K562 (cell line): ENCODE results near the gene SERPINA9. TPM values are rescaled to one million over a fixed set of nuclear protein-coding genes. Genes with fewer than 3 reads are reported as not detected.

ENCODE experiments used
- ATAC-seq: fragments of 200-7000 bp; cut with Tn5 transposase; 3 replicates; pipeline ENCODE4 v1.9.1; 2020; ENCODE audit warnings: moderate library complexity
- BruUV-seq: library from RNA; stranded (reverse); fragments of 400-500 nt; replicated peaks from 2 replicates; lab custom pipeline; 2021; lab: Mats Ljungman, UMichigan
- CTCF ChIA-PET: fragments of 300-600 bp; formaldehyde crosslinking; extraction: SDS; loops from one replicate; lab custom pipeline; 2021; ENCODE audit warnings: low intra/inter-chr PET ratio; lab: Yijun Ruan, JAX
- POLR2A ChIA-PET: fragments of 300-600, 350-650 bp; sonication (Branson Sonifier 250); formaldehyde crosslinking; extraction: SDS; loops from one replicate; lab custom pipeline; 2021; ENCODE audit warnings: antibody characterized with exemption, inconsistent platforms; lab: Yijun Ruan, JAX
- DNase-seq, 4 experiments: peaks; one replicate each; pipeline versions ENCODE4 v3.0.0 to v3.0.0-alpha.2; 2011 to 2018; ENCODE audit warnings: low spot score in 3 of 4, mixed read lengths in 3 of 4; ENCODE audit errors: extremely low read depth in 1 of 4
- FAIRE-seq: peaks from 2 replicates; lab custom pipeline; 2011; peaks lifted over from hg19 to GRCh38; lab: Jason Lieb, UNC
- H2AFZ ChIP-seq: 2 replicates; pipeline ENCODE4 v1.6.0; 2011; ENCODE audit warnings: low read depth, low read length, control low read depth, inconsistent platforms
- H3K27ac ChIP-seq: fragments of 200-600 bp; 3 replicates; pipeline ENCODE4 v1.8.0; 2011; ENCODE audit warnings: low read depth, mild to moderate bottlenecking, control low read depth, inconsistent platforms, low read length, moderate library complexity, mixed read lengths; ENCODE audit errors: extremely low read depth
- H3K27me3 ChIP-seq, 2 experiments: fragments of 300-600 bp in 1 of 2; 2 replicates in 1 of 2; 3 replicates in 1 of 2; pipeline versions ENCODE4 v1.6.0 to v1.8.0; 2011; ENCODE audit warnings: inconsistent platforms in 2 of 2, low read length in 2 of 2, mild to moderate bottlenecking in 1 of 2, mixed read lengths in 1 of 2, moderate library complexity in 1 of 2; ENCODE audit not compliant: control insufficient read depth in 2 of 2, insufficient read depth in 2 of 2
- H3K36me3 ChIP-seq: fragments of 300-600 bp; 3 replicates; pipeline ENCODE4 v1.8.0; 2011; ENCODE audit warnings: mild to moderate bottlenecking, low read length, inconsistent platforms; ENCODE audit not compliant: control insufficient read depth, insufficient read depth
- H3K4me1 ChIP-seq, 2 experiments: fragments of 200-600 bp in 1 of 2; replicated peaks in 1 of 2; 2 replicates in 1 of 2; 3 replicates in 1 of 2; pipeline versions ENCODE4 v1.5.1 to v1.8.0; 2011; ENCODE audit warnings: inconsistent platforms in 2 of 2, low read length in 2 of 2, mild to moderate bottlenecking in 1 of 2, mixed read lengths in 1 of 2, moderate library complexity in 1 of 2; ENCODE audit not compliant: control insufficient read depth in 2 of 2, insufficient read depth in 2 of 2
- H3K4me2 ChIP-seq: 2 replicates; pipeline ENCODE4 v1.6.1; 2011; ENCODE audit warnings: low read length, control low read depth, inconsistent platforms, mixed read lengths; ENCODE audit not compliant: insufficient read depth
- H3K4me3 ChIP-seq: fragments of 200-600 bp; sonication (generic), shearing (Covaris generic); 2 replicates; pipeline ENCODE4 v1.5.1; 2016; ENCODE audit warnings: control low read depth, inconsistent platforms
- H3K79me2 ChIP-seq: fragments of 200-600 bp; 3 replicates; pipeline ENCODE4 v1.8.0; 2011; ENCODE audit warnings: low read length, inconsistent platforms; ENCODE audit not compliant: control insufficient read depth, insufficient read depth
- H3K9ac ChIP-seq, 2 experiments: 2 replicates each; pipeline versions ENCODE4 v1.6.0 to v1.6.1; 2011; ENCODE audit warnings: low read depth in 2 of 2, low read length in 2 of 2, control low read depth in 1 of 2, inconsistent platforms in 1 of 2, mild to moderate bottlenecking in 1 of 2, mixed read lengths in 1 of 2; ENCODE audit not compliant: insufficient read depth in 1 of 2
- H3K9me1 ChIP-seq: one replicate; pipeline ENCODE4 v1.6.0; 2011; ENCODE audit warnings: inconsistent platforms, mild to moderate bottlenecking, low read length, moderate library complexity; ENCODE audit not compliant: control insufficient read depth, insufficient read depth
- H3K9me3 ChIP-seq: replicated peaks from 2 replicates; pipeline ENCODE4 v1.5.1; 2011; ENCODE audit warnings: low read depth, low read length, inconsistent platforms; ENCODE audit not compliant: control insufficient read depth, insufficient read depth
- H4K20me1 ChIP-seq: replicated peaks from 2 replicates; pipeline ENCODE4 v1.6.1; 2011; ENCODE audit warnings: low read length, inconsistent platforms, mixed read lengths; ENCODE audit not compliant: control insufficient read depth, insufficient read depth
- BCL6 ChIP-seq: fragments of 250-450 bp; sonication (Bioruptor Pico); IDR thresholded peaks from 2 replicates; pipeline ENCODE4 v1.4.0; 2020
- DACH1 ChIP-seq: fragments of 450-650 bp; IDR thresholded peaks from 2 replicates; pipeline ENCODE4 v1.6.1; 2018; ENCODE audit not compliant: partially characterized antibody
- EZH2 ChIP-seq: IDR thresholded peaks from 2 replicates; pipeline ENCODE4 v1.6.1; 2012; ENCODE audit warnings: low read depth, mild to moderate bottlenecking, inconsistent platforms, low read length, borderline replicate concordance
- FOS ChIP-seq: IDR thresholded peaks from 3 replicates; pipeline ENCODE4 v1.6.1; 2011; ENCODE audit not compliant: insufficient read length; ENCODE audit errors: extremely low read depth
- HOXB6 ChIP-seq: fragments of 250-450 bp; sonication (Bioruptor Pico); IDR thresholded peaks from 2 replicates; pipeline ENCODE4 v1.5.1; 2022; ENCODE audit warnings: mild to moderate bottlenecking, borderline replicate concordance
- JUND ChIP-seq, 2 experiments: IDR thresholded peaks; 2 replicates in 1 of 2; 3 replicates in 1 of 2; pipeline ENCODE4 v1.6.1; 2011; ENCODE audit warnings: borderline replicate concordance in 2 of 2, low read depth in 2 of 2, low read length in 2 of 2, improper control_type of control experiment in 1 of 2, missing biosample characterization in 1 of 2, missing genetic modification characterization in 1 of 2, missing genetic modification reagents in 1 of 2
- MAFG ChIP-seq: fragments of 450-650 bp; conservative IDR thresholded peaks from 2 replicates; pipeline ENCODE4 v1.6.1; 2016; ENCODE audit warnings: missing genetic modification characterization, missing compliant biosample characterization
- NELFE ChIP-seq: IDR thresholded peaks from 2 replicates; pipeline ENCODE4 v1.6.1; 2011; ENCODE audit warnings: mild to moderate bottlenecking; ENCODE audit not compliant: insufficient read depth, insufficient read length
- PHF8 ChIP-seq: fragments of 200-600 bp; sonication (generic); IDR thresholded peaks from 2 replicates; pipeline ENCODE4 v1.6.1; 2012; ENCODE audit warnings: mixed run types, mild to moderate bottlenecking, inconsistent platforms, low read length, moderate library complexity, borderline replicate concordance
- RAD21 ChIP-seq, 2 experiments: fragments of 250-450 bp in 1 of 2; fragments of 450-650 bp in 1 of 2; sonication (Bioruptor Pico) in 1 of 2; formaldehyde crosslinking in 1 of 2; IDR thresholded peaks in 1 of 2; conservative IDR thresholded peaks in 1 of 2; 2 replicates each; pipeline versions ENCODE4 v1.4.0 to v1.8.0; 2020 to 2022; ENCODE audit warnings: mild to moderate bottlenecking in 2 of 2, moderate library complexity in 1 of 2
- SIN3A ChIP-seq, 2 experiments: fragments of 150-350 bp in 1 of 2; IDR thresholded peaks; 2 replicates each; pipeline ENCODE4 v1.6.1; 2011 to 2016; ENCODE audit warnings: borderline replicate concordance in 2 of 2, low read depth in 2 of 2, low read length in 2 of 2, mild to moderate bottlenecking in 2 of 2, moderate library complexity in 2 of 2; ENCODE audit not compliant: control insufficient read depth in 1 of 2
- SRSF7 ChIP-seq: fragments of 200-400 bp; formaldehyde crosslinking; optimal IDR thresholded peaks from 2 replicates; pipeline ENCODE3; 2017; ENCODE audit warnings: mild to moderate bottlenecking, low read depth, low read length
- TAF15 ChIP-seq: fragments of 200-400 bp; formaldehyde crosslinking; IDR thresholded peaks from 2 replicates; pipeline ENCODE4 v1.6.1; 2017; ENCODE audit warnings: mild to moderate bottlenecking, low read depth, low read length, moderate library complexity
- ZBED1 ChIP-seq: IDR thresholded peaks from 2 replicates; pipeline ENCODE4 v1.6.1; 2014
- ZC3H11A ChIP-seq: IDR thresholded peaks from 2 replicates; pipeline ENCODE4 v1.6.1; 2012; ENCODE audit warnings: low read depth, low read length, improper control_type of control experiment
- ZC3H8 ChIP-seq: fragments of 450-650 bp; IDR thresholded peaks from 2 replicates; pipeline ENCODE4 v1.6.1; 2017
- ZNF165 ChIP-seq: fragments of 250-450 bp; sonication (Bioruptor Pico); IDR thresholded peaks from 2 replicates; pipeline ENCODE4 v1.4.0; 2020; ENCODE audit warnings: borderline replicate concordance
- ZNF175 ChIP-seq: fragments of 200-800 bp; sonication (Bioruptor generic); IDR thresholded peaks from 2 replicates; pipeline ENCODE4 v1.6.1; 2016; ENCODE audit warnings: low read depth, mild to moderate bottlenecking, missing genetic modification characterization, missing compliant biosample characterization
- WGBS: fragments of 100-300 bp; shearing (Covaris generic); methylation state at CpG from one replicate; pipeline ENCODE4 v1.1.6; 2016; ENCODE audit warnings: low coverage, mixed read lengths; ENCODE audit not compliant: insufficient coverage; ENCODE audit errors: missing lambda C conversion rate; 5-methylcytosine and 5-hydroxymethylcytosine counted together
- in situ Hi-C: fragments of 300-500 bp; cut with MboI; formaldehyde crosslinking; loops from 4 replicates; pipeline ENCODE4 v1.15.0; 2018; ENCODE audit warnings: inconsistent platforms, mixed read lengths
- intact Hi-C: fragments of 100-400 bp; cut with micrococcal nuclease; formaldehyde crosslinking; loops from 2 replicates; pipeline ENCODE4 v1.14.2; 2022
- polyA plus RNA-seq, 8 experiments: library from polyadenylated mRNA; depleted of rRNA in 4 of 8; stranded (reverse) in 5 of 8; unstranded in 3 of 8; fragments of >200 nt; fragmentation: Nextera tagmentation in 2 of 8; fragmentation: Illumina TruSeq in 1 of 8; extraction: Ambion mirVana in 2 of 8; extraction: Trizol in 1 of 8; gene quantifications; 2 replicates each; pipeline versions ENCODE4 v1.2.1 to v1.2.3, GENCODE V29; 2011 to 2014; ENCODE audit warnings: inconsistent platforms in 1 of 8, missing spikeins in 1 of 8
- total RNA-seq, 7 experiments: library from RNA; depleted of rRNA in 6 of 7; stranded (reverse); fragments of >200 nt in 6 of 7; fragmentation: Illumina TruSeq in 2 of 7; extraction: Trizol in 2 of 7; gene quantifications; 2 replicates each; pipeline versions ENCODE4 v1.2.1 to v1.2.3, GENCODE V29; 2011 to 2021; ENCODE audit warnings: low replicate concordance in 1 of 7
- TF ChIP-seq, protein P1 (sequence below): fragments of 450-650 bp; IDR thresholded peaks from 2 replicates; pipeline ENCODE4 v1.6.1; 2017; ENCODE audit warnings: mild to moderate bottlenecking, moderate library complexity

Gene SERPINA9
- total and polyA plus RNA-seq, 9 of the 15 experiments (the other 6 are each of a cell fraction or from before 2014, with no cell fraction given) = not detected

DNA sequence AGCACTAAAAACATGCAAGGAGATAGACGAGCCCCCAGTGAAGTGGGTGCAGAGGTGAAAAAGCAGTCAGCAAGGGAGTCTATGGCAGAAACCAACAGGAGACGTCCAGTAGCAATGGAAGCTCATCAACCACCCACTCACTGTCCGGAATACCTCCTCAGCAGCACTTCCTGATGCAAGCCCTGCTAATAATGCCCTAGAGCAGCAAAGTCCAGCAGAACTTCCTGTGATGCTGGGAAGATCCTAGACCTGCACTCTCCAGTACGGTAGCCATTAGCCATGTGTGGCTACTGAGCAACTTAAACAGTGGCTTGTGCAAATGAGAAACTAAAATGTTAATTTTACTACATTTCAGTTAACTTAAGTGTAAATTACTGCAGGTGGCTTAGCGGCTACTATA is 11.0 kb downstream of the SERPINA9 start:
- H3K4me1 ChIP-seq = no peaks in the 10 kb centered on the region
- no TSS peak for BruUV-seq
- WGBS = 0% methylated on average over 5 of the region's 5 CpGs
- TF ChIP-seq ZNF165 (no peak), PHF8 (no peak), DACH1 (no peak), RAD21 (CRISPR knock-in tag; conservative IDR thresholded peaks at IDR 0.05 in 1 of 2, IDR thresholded peaks at IDR 0.05 in 1 of 2) (no peak), HOXB6 (no peak), ZBED1 (no peak), SRSF7 (no peak), JUND (IDR thresholded peaks at IDR 0.05; ENCODE audit: borderline replicate concordance, low read depth, low read length) (no peak), JUND (tag; IDR thresholded peaks at IDR 0.05; ENCODE audit: borderline replicate concordance, low read depth, low read length) (no peak), EZH2 (no peak), SIN3A (IDR thresholded peaks at IDR 0.05; ENCODE audit: borderline replicate concordance in 2 of 2, control insufficient read depth in 1 of 2, low read depth in 2 of 2, low read length in 2 of 2) (no peak), NELFE (no peak), TAF15 (no peak), FOS (no peak), BCL6 (CRISPR knock-in tag) (no peak), ZNF175 (CRISPR knock-in tag) (no peak), MAFG (tag) (no peak), ZC3H11A (no peak), ZC3H8 (no peak)
- TF ChIP-seq, protein P1, sequence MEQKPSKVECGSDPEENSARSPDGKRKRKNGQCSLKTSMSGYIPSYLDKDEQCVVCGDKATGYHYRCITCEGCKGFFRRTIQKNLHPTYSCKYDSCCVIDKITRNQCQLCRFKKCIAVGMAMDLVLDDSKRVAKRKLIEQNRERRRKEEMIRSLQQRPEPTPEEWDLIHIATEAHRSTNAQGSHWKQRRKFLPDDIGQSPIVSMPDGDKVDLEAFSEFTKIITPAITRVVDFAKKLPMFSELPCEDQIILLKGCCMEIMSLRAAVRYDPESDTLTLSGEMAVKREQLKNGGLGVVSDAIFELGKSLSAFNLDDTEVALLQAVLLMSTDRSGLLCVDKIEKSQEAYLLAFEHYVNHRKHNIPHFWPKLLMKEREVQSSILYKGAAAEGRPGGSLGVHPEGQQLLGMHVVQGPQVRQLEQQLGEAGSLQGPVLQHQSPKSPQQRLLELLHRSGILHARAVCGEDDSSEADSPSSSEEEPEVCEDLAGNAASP = no peak
- TF ChIP-seq, all 486 proteins: peak for 0
- Histone ChIP-seq H3K9me1 (no peaks in the 10 kb centered on the region), H3K79me2 (no peaks in the 10 kb centered on the region), H3K36me3 (no peaks in the 10 kb centered on the region), H2AFZ (no peak overlapping the region), H3K9ac (no peak overlapping the region), H3K9me3 (no peaks in the 10 kb centered on the region), H3K4me3 (no peak overlapping the region), H3K27me3 (no peaks in the 10 kb centered on the region), H4K20me1 (no peaks in the 10 kb centered on the region), H3K4me2 (no peak overlapping the region), H3K27ac (no peak overlapping the region)
- POLR2A ChIA-PET = no interaction called here
- CTCF ChIA-PET = no interaction called here
- DNase-seq = no peak
- in situ Hi-C loops (no loop called here), intact Hi-C loops (no loop called here)
- no peak for ATAC-seq
- no peak for FAIRE-seq
